Endothelial cell of umbilical vein (primary cell): ENCODE results near the gene RFNG. TPM values are rescaled to one million over a fixed set of nuclear protein-coding genes. Genes with fewer than 3 reads are reported as not detected.

Source experiments
- BruUV-seq: library from RNA; stranded (reverse); fragments of 400-500 nt; replicated peaks from 2 replicates; lab custom pipeline; 2021; lab: Mats Ljungman, UMichigan
- CTCF ChIA-PET: fragments of 300-600, 350-600 bp; sonication (Branson Sonifier 250); formaldehyde crosslinking; loops from one replicate; lab custom pipeline; 2021; ENCODE audit warnings: antibody characterized with exemption, inconsistent platforms; lab: Charles Lee
- POLR2A ChIA-PET: fragments of 300-600, 350-600 bp; sonication (Branson Sonifier 250); formaldehyde crosslinking; loops from one replicate; lab custom pipeline; 2021; ENCODE audit warnings: antibody characterized with exemption, inconsistent platforms; lab: Charles Lee
- DNase-seq: peaks from one replicate; pipeline ENCODE4 v3.0.0-alpha.2; 2011; ENCODE audit warnings: low read depth, low spot score
- FAIRE-seq: peaks from 2 replicates; lab custom pipeline; 2011; peaks lifted over from hg19 to GRCh38; lab: Jason Lieb, UNC
- H2AFZ ChIP-seq: 2 replicates; pipeline ENCODE4 v1.6.0; 2012; ENCODE audit warnings: low read depth, low read length, control low read depth, inconsistent platforms
- H3K27ac ChIP-seq: 2 replicates; pipeline ENCODE4 v1.5.1; 2011; ENCODE audit warnings: low read depth, mild to moderate bottlenecking, control low read depth, low read length, moderate library complexity; ENCODE audit not compliant: insufficient read depth
- H3K27me3 ChIP-seq, 2 experiments: 2 replicates each; pipeline versions ENCODE4 v1.6.0 to v1.6.1; 2011; ENCODE audit warnings: low read length in 2 of 2, mixed read lengths in 1 of 2; ENCODE audit not compliant: control insufficient read depth in 2 of 2, insufficient read depth in 2 of 2
- H3K36me3 ChIP-seq, 2 experiments: 2 replicates in 1 of 2; 3 replicates in 1 of 2; pipeline ENCODE4 v1.5.1; 2011; ENCODE audit warnings: low read length in 2 of 2, mild to moderate bottlenecking in 1 of 2, moderate library complexity in 1 of 2; ENCODE audit not compliant: control insufficient read depth in 2 of 2, insufficient read depth in 2 of 2; ENCODE audit errors: extremely low read depth in 1 of 2
- H3K4me1 ChIP-seq: 3 replicates; pipeline ENCODE4 v1.5.1; 2011; ENCODE audit warnings: mild to moderate bottlenecking, low read length; ENCODE audit not compliant: control insufficient read depth, insufficient read depth; ENCODE audit errors: extremely low read depth
- H3K4me2 ChIP-seq: 2 replicates; pipeline ENCODE4 v1.6.1; 2011; ENCODE audit warnings: low read length, control low read depth, mixed read lengths; ENCODE audit not compliant: insufficient read depth
- H3K4me3 ChIP-seq, 3 experiments: fragments of 200-600 bp in 1 of 3; sonication (generic), shearing (Covaris generic) in 1 of 3; replicated peaks in 1 of 3; 2 replicates each; pipeline ENCODE4 v1.5.1; 2011 to 2016; ENCODE audit warnings: control low read depth in 3 of 3, low read length in 3 of 3, mild to moderate bottlenecking in 2 of 3, inconsistent platforms in 1 of 3, low read depth in 1 of 3, moderate library complexity in 1 of 3; ENCODE audit not compliant: insufficient read depth in 1 of 3
- H3K79me2 ChIP-seq: 2 replicates; pipeline ENCODE4 v1.6.0; 2012; ENCODE audit warnings: low read length, inconsistent platforms; ENCODE audit not compliant: control insufficient read depth, insufficient read depth
- H3K9ac ChIP-seq: replicated peaks from 2 replicates; pipeline ENCODE3; 2011; ENCODE audit warnings: low read length, control low read depth; ENCODE audit not compliant: insufficient read depth; ENCODE audit errors: extremely low read depth
- H3K9me1 ChIP-seq: replicated peaks from 3 replicates; pipeline ENCODE4 v1.6.0; 2011; ENCODE audit warnings: mild to moderate bottlenecking, low read length; ENCODE audit not compliant: control insufficient read depth, insufficient read depth; ENCODE audit errors: extremely low read depth
- H3K9me3 ChIP-seq: replicated peaks from 2 replicates; pipeline ENCODE4 v1.5.1; 2012; ENCODE audit warnings: low read length, inconsistent platforms; ENCODE audit not compliant: control insufficient read depth, insufficient read depth
- H4K20me1 ChIP-seq: replicated peaks from 2 replicates; pipeline ENCODE3; 2011; ENCODE audit warnings: mild to moderate bottlenecking, low read length; ENCODE audit not compliant: control insufficient read depth, insufficient read depth; ENCODE audit errors: extremely low read depth
- EZH2 ChIP-seq: IDR thresholded peaks from 2 replicates; pipeline ENCODE4 v1.6.1; 2012; ENCODE audit warnings: borderline replicate concordance, low read depth, mild to moderate bottlenecking, moderate library complexity, low read length, inconsistent platforms; ENCODE audit not compliant: severe bottlenecking
- FOS ChIP-seq: IDR thresholded peaks from 2 replicates; pipeline ENCODE4 v1.6.1; 2011; ENCODE audit warnings: mild to moderate bottlenecking, low read length, moderate library complexity, borderline replicate concordance; ENCODE audit not compliant: insufficient read depth
- GATA2 ChIP-seq: IDR thresholded peaks from 2 replicates; pipeline ENCODE4 v1.7.0; 2011; ENCODE audit warnings: low read depth, mild to moderate bottlenecking, moderate library complexity, mixed read lengths, low read length; ENCODE audit not compliant: insufficient read length, insufficient read depth
- JUN ChIP-seq: IDR thresholded peaks from 2 replicates; pipeline ENCODE4 v1.6.1; 2011; ENCODE audit warnings: borderline replicate concordance, low read depth; ENCODE audit not compliant: insufficient read length, insufficient read depth
- MAX ChIP-seq: IDR thresholded peaks from 2 replicates; pipeline ENCODE4 v1.6.1; 2011; ENCODE audit not compliant: insufficient read depth, insufficient read length
- MYC ChIP-seq: IDR thresholded peaks from one replicate; pipeline ENCODE4 v1.6.1; 2011; ENCODE audit warnings: mild to moderate bottlenecking, low read depth, low read length
- POLR2A ChIP-seq: IDR thresholded peaks from 2 replicates; pipeline ENCODE4 v1.6.1; 2012; ENCODE audit warnings: low read depth, mild to moderate bottlenecking, control low read depth, low read length
- POLR2AphosphoS5 ChIP-seq: IDR thresholded peaks from 2 replicates; pipeline ENCODE4 v1.6.1; 2012; ENCODE audit warnings: low read depth, mild to moderate bottlenecking, control low read depth, low read length, moderate library complexity; ENCODE audit not compliant: insufficient read depth
- dilution Hi-C: fragments of 300-500 bp; cut with MboI; formaldehyde crosslinking; loops from one replicate; pipeline ENCODE4 v1.15.0; 2019; ENCODE audit warnings: low sequenced_read_pairs; ENCODE audit not compliant: extremely low pct_ligation_motif_present
- intact Hi-C: fragments of 100-400 bp; cut with micrococcal nuclease; formaldehyde crosslinking; loops from one replicate; pipeline ENCODE4 v1.10.0; 2022
- polyA plus RNA-seq, 4 experiments: library from polyadenylated mRNA; depleted of rRNA in 3 of 4; stranded (reverse) in 3 of 4; unstranded in 1 of 4; fragments of >200 nt; gene quantifications; 2 replicates each; pipeline versions ENCODE4 v1.2.1 to v1.2.3, GENCODE V29; 2011 to 2012; ENCODE audit warnings: missing spikeins in 1 of 4
- total RNA-seq: library from RNA; stranded (reverse); gene quantifications from 2 replicates; pipeline ENCODE4 v1.2.3, GENCODE V29; 2021

RFNG gene
- total and polyA plus RNA-seq, 2 donors (not counting 3 experiments of a cell fraction or from before 2014, with no cell fraction given) = 33.7 to 40.0 TPM

GRCh38 chr17:82008258-82008940, 43.2 kb downstream of the RFNG start:
- DNase-seq (no peak), FAIRE-seq (no peak)
- no peak for TF ChIP-seq POLR2AphosphoS5
- no peak for TF ChIP-seq FOS
- no peak for TF ChIP-seq POLR2A
- TF ChIP-seq JUN = no peak
- TF ChIP-seq EZH2 = no peak
- H3K9ac ChIP-seq = no peak overlapping the region
- dilution Hi-C loops (no loop called here), intact Hi-C loops (no loop called here)
- POLR2A ChIA-PET = no interaction called here
- H3K27ac ChIP-seq = no peak overlapping the region
- no peaks in the 10 kb centered on the region for H3K9me3 ChIP-seq
- H3K4me3 ChIP-seq = no peak overlapping the region
- no peaks in the 10 kb centered on the region for H4K20me1 ChIP-seq
- no peaks in the 10 kb centered on the region for H3K36me3 ChIP-seq
- H3K27me3 ChIP-seq = no peaks in the 10 kb centered on the region
- BruUV-seq = no TSS peak
- H3K9me1 ChIP-seq = no peaks in the 10 kb centered on the region
- no peak overlapping the region for H2AFZ ChIP-seq
- H3K79me2 ChIP-seq = no peaks in the 10 kb centered on the region
- CTCF ChIA-PET = interaction anchor here (1.6 kb wide), 1 partner anchor 49 kb away, joined by 7 read pairs; no protein-coding TSS in a partner anchor
- no peak overlapping the region for H3K4me2 ChIP-seq
- peaks cover 7% of the 10 kb centered on the region for H3K4me1 ChIP-seq

GRCh38 chr17:82007495-82008257, 43.9 kb downstream of the RFNG start:
- Histone ChIP-seq H3K4me1 (peaks cover 13% of the 10 kb centered on the region), H2AFZ (no peak overlapping the region), H3K9me1 (no peaks in the 10 kb centered on the region), H3K4me2 (no peak overlapping the region), H3K27ac (no peak overlapping the region), H3K4me3 (no peak overlapping the region), H3K27me3 (no peaks in the 10 kb centered on the region), H3K36me3 (no peaks in the 10 kb centered on the region), H4K20me1 (no peaks in the 10 kb centered on the region), H3K9me3 (no peaks in the 10 kb centered on the region), H3K9ac (no peak overlapping the region), H3K79me2 (no peaks in the 10 kb centered on the region)
- BruUV-seq = no TSS peak
- TF ChIP-seq GATA2 (no peak), MAX (no peak), JUN (no peak), EZH2 (no peak), MYC (no peak)
- ChIA-PET POLR2A (no interaction called here), CTCF (no interaction called here)
- DNase-seq = no peak
- dilution Hi-C loops = no loop called here
- no peak for FAIRE-seq
- intact Hi-C loops = no loop called here
